Uterus (tissue), 2 donors: Measurements from ENCODE around the gene TMEM53.

Source experiments
- CTCF ChIP-seq, 4 experiments: fragments of 200-600 bp in 2 of 4; fragments of 450-650 bp in 2 of 4; sonication (generic) in 2 of 4; IDR thresholded peaks; one replicate each; pipeline ENCODE4 v1.5.1; 2016 to 2019; ENCODE audit warnings: antibody characterized with exemption in 4 of 4, mild to moderate bottlenecking in 2 of 4, moderate library complexity in 1 of 4
- POLR2A ChIP-seq, 2 donors: fragments of 450-650 bp; IDR thresholded peaks; one replicate each; pipeline ENCODE4 v1.6.1; 2016; ENCODE audit warnings: antibody characterized with exemption in 2 of 2, mild to moderate bottlenecking in 1 of 2, moderate library complexity in 1 of 2

- TF ChIP-seq CTCF (IDR thresholded peaks at IDR 0.05) (no peak), POLR2A (IDR thresholded peaks at IDR 0.05) (no peak)
These were observed 39.1 kb upstream of the TMEM53 start for GRCh38 chr1:44713321-44713781.
